NB4 (cell line): ENCODE data around the gene GRID2.

ENCODE experiments used
- CTCF ChIP-seq: IDR thresholded peaks from one replicate; pipeline ENCODE4 v1.5.1; 2012; ENCODE audit warnings: low read depth, low read length
- MAX ChIP-seq: IDR thresholded peaks from 2 replicates; pipeline ENCODE4 v1.6.1; 2011; ENCODE audit warnings: low read depth, low read length
- MYC ChIP-seq: IDR thresholded peaks from 2 replicates; pipeline ENCODE4 v1.6.1; 2011; ENCODE audit warnings: low read depth, low read length
- POLR2A ChIP-seq: IDR thresholded peaks from 2 replicates; pipeline ENCODE4 v1.6.1; 2011; ENCODE audit warnings: mild to moderate bottlenecking; ENCODE audit not compliant: insufficient read length; ENCODE audit errors: extremely low read depth

GRCh38 chr4:92477298-92477697 is 173.5 kb downstream of the GRID2 start:
- TF ChIP-seq CTCF, result no peak
- no peak for TF ChIP-seq POLR2A
- TF ChIP-seq MYC, result no peak
- no peak for TF ChIP-seq MAX
